Esophagus muscularis mucosa (tissue), 3 donors: Measurements from ENCODE around the gene HTR4.

ENCODE experiments used
- POLR2AphosphoS5 ChIP-seq, 2 donors: sonication (generic); formaldehyde crosslinking; IDR thresholded peaks; one replicate each; pipeline ENCODE4 v1.6.1; 2017; ENCODE audit warnings: antibody characterized with exemption in 2 of 2
- TF ChIP-seq, protein P1 (sequence below), 3 experiments: fragments of 200-600 bp in 2 of 3; fragments of 450-650 bp in 1 of 3; sonication (generic) in 2 of 3; IDR thresholded peaks; one replicate each; pipeline ENCODE4 v1.5.1; 2017 to 2019; ENCODE audit warnings: antibody characterized with exemption in 3 of 3, mild to moderate bottlenecking in 2 of 3, moderate library complexity in 1 of 3

DNA sequence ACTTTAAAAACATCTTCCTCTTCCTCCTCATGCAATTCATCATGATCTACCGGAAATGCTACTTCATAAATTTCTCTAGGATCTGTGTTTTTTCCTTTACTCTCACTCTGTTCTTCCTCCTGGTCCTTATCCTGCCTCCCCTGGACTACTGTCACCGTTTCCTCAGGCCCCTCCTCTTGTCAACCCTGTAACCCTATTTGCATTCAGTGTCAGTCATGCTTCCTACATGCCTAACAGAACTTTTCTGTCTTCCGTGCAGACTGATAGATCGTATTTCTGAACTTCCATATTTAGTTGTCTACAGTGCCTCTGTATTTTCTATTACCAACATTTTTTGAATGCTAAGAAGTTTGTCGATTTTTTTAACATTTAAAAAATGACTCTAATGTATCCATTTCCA is 27.3 kb downstream of the HTR4 start:
- no peak for TF ChIP-seq POLR2AphosphoS5 (IDR thresholded peaks at IDR 0.05)
- TF ChIP-seq, protein P1, sequence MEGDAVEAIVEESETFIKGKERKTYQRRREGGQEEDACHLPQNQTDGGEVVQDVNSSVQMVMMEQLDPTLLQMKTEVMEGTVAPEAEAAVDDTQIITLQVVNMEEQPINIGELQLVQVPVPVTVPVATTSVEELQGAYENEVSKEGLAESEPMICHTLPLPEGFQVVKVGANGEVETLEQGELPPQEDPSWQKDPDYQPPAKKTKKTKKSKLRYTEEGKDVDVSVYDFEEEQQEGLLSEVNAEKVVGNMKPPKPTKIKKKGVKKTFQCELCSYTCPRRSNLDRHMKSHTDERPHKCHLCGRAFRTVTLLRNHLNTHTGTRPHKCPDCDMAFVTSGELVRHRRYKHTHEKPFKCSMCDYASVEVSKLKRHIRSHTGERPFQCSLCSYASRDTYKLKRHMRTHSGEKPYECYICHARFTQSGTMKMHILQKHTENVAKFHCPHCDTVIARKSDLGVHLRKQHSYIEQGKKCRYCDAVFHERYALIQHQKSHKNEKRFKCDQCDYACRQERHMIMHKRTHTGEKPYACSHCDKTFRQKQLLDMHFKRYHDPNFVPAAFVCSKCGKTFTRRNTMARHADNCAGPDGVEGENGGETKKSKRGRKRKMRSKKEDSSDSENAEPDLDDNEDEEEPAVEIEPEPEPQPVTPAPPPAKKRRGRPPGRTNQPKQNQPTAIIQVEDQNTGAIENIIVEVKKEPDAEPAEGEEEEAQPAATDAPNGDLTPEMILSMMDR (IDR thresholded peaks at IDR 0.05) = no peak
